Right cardiac atrium (tissue), 5 donors: ENCODE measurements around the gene PRAMEF8. TPM values are rescaled to one million over a fixed set of nuclear protein-coding genes. Genes with fewer than 3 reads are reported as not detected.
A peak's percentile ranks its signal among the peaks of the same experiment; 100 is the strongest.
"Not testable (repeated sequence)": the region's sequence is repeated elsewhere in the genome, so short reads cannot be mapped to it uniquely, and the experiment has no call there.

Experiments used
- ATAC-seq, 2 donors: fragments of 200-7000 bp; cut with Tn5 transposase; one replicate each; pipeline versions ENCODE4 v1.8.0 to v1.9.1; 2020; ENCODE audit warnings: moderate library complexity in 2 of 2, mild to moderate bottlenecking in 1 of 2
- DNase-seq, 3 donors: peaks; one replicate each; pipeline ENCODE4 v3.0.0-alpha.2; 2020
- H3K27ac ChIP-seq: one replicate; pipeline ENCODE4 v1.5.1; 2013; ENCODE audit warnings: mild to moderate bottlenecking, low read length, control low read depth, moderate library complexity
- H3K27me3 ChIP-seq: one replicate; pipeline ENCODE4 v1.6.1; 2013; ENCODE audit not compliant: control insufficient read depth, insufficient read depth
- H3K4me1 ChIP-seq: one replicate; pipeline ENCODE4 v1.6.1; 2013; ENCODE audit warnings: low read length; ENCODE audit not compliant: control insufficient read depth, insufficient read depth
- H3K4me3 ChIP-seq: one replicate; pipeline ENCODE4 v1.5.1; 2013; ENCODE audit warnings: low read length, control low read depth
- H3K9me3 ChIP-seq: one replicate; pipeline ENCODE4 v1.6.1; 2013; ENCODE audit warnings: low read length; ENCODE audit not compliant: control insufficient read depth
- WGBS: extraction: QIAGEN DNeasy Blood & Tissue Kit; methylation state at CpG from one replicate; pipeline ENCODE4 v1.1.7; 2013; 5-methylcytosine and 5-hydroxymethylcytosine counted together
- intact Hi-C, 4 donors: fragments of 100-400 bp; cut with DNase I; formaldehyde crosslinking; loops; one replicate each; pipeline versions ENCODE4 v1.11.0 to v1.14.0; 2022 to 2023
- polyA plus RNA-seq: library from polyadenylated mRNA; stranded (reverse); fragments of 200-250 nt; gene quantifications from one replicate; pipeline ENCODE4 v1.2.3, GENCODE V29; 2013
- total RNA-seq, 4 donors: library from RNA; stranded (reverse); fragmentation: NEBNext Ultra II Directional; extraction: Animal tissue kit (Norgen Biotek cat#: 25700); gene quantifications; one replicate each; pipeline ENCODE4 v1.2.1, GENCODE V29; 2021
- donor health status: healthy with polysubstance abuse.
- donor health status: DM: no; HTN: yes; CAD: no.
- donor health status: DM: no; HTN: no; CAD: no.
- donor health status: DM: no; HTN: yes; CAD: no; lungs with severe emphysema.
- donor health status: DM: yes; HTN: yes; CAD: no.

Gene PRAMEF8
- total and polyA plus RNA-seq, 5 donors: not detected

DNA sequence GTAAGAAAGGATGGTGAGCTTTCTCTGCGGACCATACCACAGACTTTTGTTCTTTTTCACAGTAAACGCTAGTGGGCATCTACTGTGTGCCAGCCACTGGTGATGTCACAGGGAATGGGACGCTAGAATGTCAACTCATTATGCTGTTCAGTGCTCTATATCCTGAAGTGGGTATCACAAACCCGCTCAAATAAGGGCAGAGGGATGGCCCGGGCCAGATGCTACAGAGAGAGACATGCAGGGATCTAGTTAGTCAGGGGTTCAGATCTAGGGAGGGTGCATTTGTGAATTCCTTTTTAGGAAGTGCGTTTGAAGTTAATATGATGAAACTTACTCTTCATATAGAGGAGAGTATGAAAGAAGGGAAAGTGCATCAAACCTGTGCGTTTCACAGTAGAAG lies 37.8 kb downstream of the PRAMEF8 start:
- ATAC-seq, H3K4me1 ChIP-seq, H3K27me3 ChIP-seq, intact Hi-C loops, H3K9me3 ChIP-seq, H3K4me3 ChIP-seq, H3K27ac ChIP-seq: not testable (repeated sequence)
- WGBS: 77% methylated on average over 6 of the region's 7 CpGs
- peak in 1 of 3 donors; percentile 3 for DNase-seq

- H3K4me1 ChIP-seq, ATAC-seq, H3K27me3 ChIP-seq, H3K4me3 ChIP-seq, H3K27ac ChIP-seq, H3K9me3 ChIP-seq, intact Hi-C loops: not testable (repeated sequence)
- peak in 1 of 3 donors; percentile 9 for DNase-seq
- 76% methylated on average over 2 of the region's 2 CpGs for WGBS
These were observed 38.4 kb downstream of the PRAMEF8 start for GRCh38 chr1:13246554-13246871.

- peak in 1 of 3 donors; percentile 20 for DNase-seq
- H3K9me3 ChIP-seq, H3K4me1 ChIP-seq, ATAC-seq, intact Hi-C loops, H3K4me3 ChIP-seq, H3K27me3 ChIP-seq, H3K27ac ChIP-seq: not testable (repeated sequence)
- WGBS: 74% methylated on average over 5 of the region's 5 CpGs
These were observed 38.9 kb downstream of the PRAMEF8 start for GRCh38 chr1:13245841-13246553.

DNA sequence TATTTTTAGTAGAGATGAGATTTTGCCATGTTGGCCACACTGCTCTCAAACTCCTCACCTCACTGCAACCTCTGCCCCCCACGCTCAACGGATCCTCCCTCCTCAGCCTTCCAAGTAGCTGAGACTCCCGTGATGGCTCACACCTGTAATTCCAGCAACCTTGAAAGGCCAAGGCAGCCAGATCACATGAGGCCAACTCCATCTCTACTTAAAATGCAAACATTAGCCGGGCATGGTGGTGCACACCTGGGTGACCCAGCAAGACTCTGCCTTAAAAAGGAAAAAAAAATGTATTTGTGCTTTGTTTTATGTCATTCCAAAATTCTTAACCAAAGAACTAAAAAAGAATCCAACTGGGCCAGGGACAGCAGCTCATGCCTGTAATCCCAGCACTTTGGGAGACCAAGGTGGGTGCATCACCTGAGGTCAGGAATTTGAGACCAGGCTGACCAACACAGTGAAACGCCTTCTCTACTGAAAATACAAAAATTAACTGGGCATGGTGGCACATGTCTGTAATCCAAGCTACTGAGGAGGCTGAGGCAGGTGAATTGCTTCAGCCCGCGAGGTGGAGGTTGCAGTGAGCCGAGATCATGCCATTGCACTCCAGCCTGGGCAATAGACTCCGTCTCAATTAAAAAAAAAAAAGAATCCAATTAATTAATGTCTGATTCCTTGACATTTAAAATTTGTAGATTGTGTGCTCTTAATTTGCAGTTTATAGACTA lies 41.2 kb downstream of the PRAMEF8 start:
- DNase-seq, H3K4me1 ChIP-seq, H3K27ac ChIP-seq, H3K27me3 ChIP-seq, H3K9me3 ChIP-seq, H3K4me3 ChIP-seq, intact Hi-C loops: not testable (repeated sequence)
- peak in 1 of 2 donors; percentile 16 for ATAC-seq
- 83% methylated on average over 9 of the region's 9 CpGs for WGBS

- H3K9me3 ChIP-seq, H3K4me1 ChIP-seq, intact Hi-C loops, H3K4me3 ChIP-seq, H3K27ac ChIP-seq, H3K27me3 ChIP-seq, ATAC-seq, DNase-seq: not testable (repeated sequence)
- WGBS: 87% methylated on average over 4 of the region's 4 CpGs
These were observed 45.3 kb downstream of the PRAMEF8 start for GRCh38 chr1:13239633-13240032.

- H3K27ac ChIP-seq, H3K4me1 ChIP-seq, H3K4me3 ChIP-seq, ATAC-seq, H3K9me3 ChIP-seq, H3K27me3 ChIP-seq, intact Hi-C loops: not testable (repeated sequence)
- WGBS: 74% methylated on average over 4 of the region's 4 CpGs
- DNase-seq: peak in 1 of 3 donors; percentile 18
These were observed 47.4 kb downstream of the PRAMEF8 start for GRCh38 chr1:13237572-13237971.

GRCh38 chr1:13234057-13234456 lies 50.9 kb downstream of the PRAMEF8 start:
- intact Hi-C loops, ATAC-seq, DNase-seq, H3K27me3 ChIP-seq, H3K9me3 ChIP-seq, H3K27ac ChIP-seq, H3K4me1 ChIP-seq, H3K4me3 ChIP-seq: not testable (repeated sequence)
- 58% methylated on average over 1 of the region's 1 CpG for WGBS

GRCh38 chr1:13232056-13232455 lies 52.9 kb downstream of the PRAMEF8 start:
- H3K27me3 ChIP-seq, H3K9me3 ChIP-seq, H3K4me1 ChIP-seq, H3K27ac ChIP-seq, intact Hi-C loops, H3K4me3 ChIP-seq, ATAC-seq: not testable (repeated sequence)
- WGBS: 64% methylated on average over 2 of the region's 2 CpGs
- peak in 1 of 3 donors; percentile 4 for DNase-seq

Other genes starting within 250 kb of the PRAMEF8 start
- gene PRAMEF27, start 228.6 kb downstream of the PRAMEF8 start, total RNA-seq: not detected
- gene PRAMEF27, start 228.6 kb downstream of the PRAMEF8 start, polyA plus RNA-seq: not detected
- gene HNRNPCL3, start 224.4 kb downstream of the PRAMEF8 start, total RNA-seq: not detected
- gene HNRNPCL3, start 224.4 kb downstream of the PRAMEF8 start, polyA plus RNA-seq: not detected
- not detected for gene PRAMEF25, start 214.4 kb downstream of the PRAMEF8 start, total RNA-seq
- gene PRAMEF25, start 214.4 kb downstream of the PRAMEF8 start, polyA plus RNA-seq: not detected
- not detected for gene HNRNPCL2, start 168.3 kb downstream of the PRAMEF8 start, total RNA-seq
- not detected for gene HNRNPCL2, start 168.3 kb downstream of the PRAMEF8 start, polyA plus RNA-seq
- not detected for gene PRAMEF26, start 129.1 kb downstream of the PRAMEF8 start, total RNA-seq
- not detected for gene PRAMEF26, start 129.1 kb downstream of the PRAMEF8 start, polyA plus RNA-seq
- not detected for gene HNRNPCL4, start 119.5 kb downstream of the PRAMEF8 start, total RNA-seq
- not detected for gene HNRNPCL4, start 119.5 kb downstream of the PRAMEF8 start, polyA plus RNA-seq
- not detected for gene PRAMEF9, start 113.3 kb downstream of the PRAMEF8 start, total RNA-seq
- not detected for gene PRAMEF9, start 113.3 kb downstream of the PRAMEF8 start, polyA plus RNA-seq
- gene PRAMEF13, start 83.7 kb downstream of the PRAMEF8 start, total RNA-seq: not detected
- not detected for gene PRAMEF13, start 83.7 kb downstream of the PRAMEF8 start, polyA plus RNA-seq
- not detected for gene PRAMEF18, start 59.0 kb downstream of the PRAMEF8 start, total RNA-seq
- not detected for gene PRAMEF18, start 59.0 kb downstream of the PRAMEF8 start, polyA plus RNA-seq
- gene PRAMEF5, start 30.9 kb downstream of the PRAMEF8 start, total RNA-seq: not detected
- not detected for gene PRAMEF5, start 30.9 kb downstream of the PRAMEF8 start, polyA plus RNA-seq
- not detected for gene PRAMEF33, start 18.4 kb upstream of the PRAMEF8 start, total RNA-seq
- gene PRAMEF33, start 18.4 kb upstream of the PRAMEF8 start, polyA plus RNA-seq: not detected
- gene PRAMEF15, start 30.4 kb upstream of the PRAMEF8 start, total RNA-seq: not detected
- gene PRAMEF15, start 30.4 kb upstream of the PRAMEF8 start, polyA plus RNA-seq: not detected
- not detected for gene PRAMEF14, start 62.0 kb upstream of the PRAMEF8 start, total RNA-seq
- gene PRAMEF14, start 62.0 kb upstream of the PRAMEF8 start, polyA plus RNA-seq: not detected
- gene PRAMEF19, start 86.8 kb upstream of the PRAMEF8 start, total RNA-seq: not detected
- not detected for gene PRAMEF19, start 86.8 kb upstream of the PRAMEF8 start, polyA plus RNA-seq
- gene PRAMEF17, start 104.5 kb upstream of the PRAMEF8 start, total RNA-seq: not detected
- not detected for gene PRAMEF17, start 104.5 kb upstream of the PRAMEF8 start, polyA plus RNA-seq
- not detected for gene PRAMEF20, start 125.3 kb upstream of the PRAMEF8 start, total RNA-seq
- not detected for gene PRAMEF20, start 125.3 kb upstream of the PRAMEF8 start, polyA plus RNA-seq
- gene LRRC38, start 228.9 kb upstream of the PRAMEF8 start, total RNA-seq: 1 to 10 TPM in 1 of 4 donors, under 1 TPM in 3; 0.23 to 3.9 (median 0.33) TPM
- gene LRRC38, start 228.9 kb upstream of the PRAMEF8 start, polyA plus RNA-seq: 0.36 TPM